Kidney glomerular epithelial cell (primary cell): ENCODE data around the gene PDS5A.
"Not testable (repeated sequence)": the region's sequence is repeated elsewhere in the genome, so short reads cannot be mapped to it uniquely, and the experiment has no call there.

Experiments used
- DNase-seq: peaks from one replicate; lab custom pipeline; 2025; lab: John Stamatoyannopoulos, UW

The PDS5A gene

GRCh38 chr4:39977489-39978377 is at the start of gene PDS5A:
Gene PDS5A (minus strand): TSS chr4:39977911. CDS start chr4:39976577, 1,334 bp downstream.
- DNase-seq = peak; percentile 76

GRCh38 chr4:40024049-40024448 is 46.3 kb upstream of the PDS5A start:
- not testable (repeated sequence) for DNase-seq

GRCh38 chr4:40021116-40021515 is 43.4 kb upstream of the PDS5A start:
- not testable (repeated sequence) for DNase-seq

GRCh38 chr4:40020221-40020620 is 42.5 kb upstream of the PDS5A start:
- no peak for DNase-seq

GRCh38 chr4:40016007-40016406 is 38.3 kb upstream of the PDS5A start:
- DNase-seq = no peak

GRCh38 chr4:40003986-40004385 is 26.3 kb upstream of the PDS5A start:
- no peak for DNase-seq

GRCh38 chr4:40000711-40001110 is 23.0 kb upstream of the PDS5A start:
- no peak for DNase-seq

GRCh38 chr4:39998659-39999345 is 21.1 kb upstream of the PDS5A start:
- no peak for DNase-seq

- DNase-seq = no peak
Measured at GRCh38 chr4:39996811-39997210, 19.1 kb upstream of the PDS5A start.

GRCh38 chr4:39994406-39994805 is 16.7 kb upstream of the PDS5A start:
- DNase-seq = no peak

GRCh38 chr4:39989381-39989780 is 11.7 kb upstream of the PDS5A start:
- not testable (repeated sequence) for DNase-seq

GRCh38 chr4:39987485-39987884 is 9.8 kb upstream of the PDS5A start:
- no peak for DNase-seq

- no peak for DNase-seq
Measured at GRCh38 chr4:39978904-39979303, 1.2 kb upstream of the PDS5A start.

- DNase-seq = no peak
Measured at GRCh38 chr4:39978378-39978775, 666 bp upstream of the PDS5A start.

GRCh38 chr4:39976945-39977488 is 694 bp downstream of the PDS5A start:
- DNase-seq = no peak

GRCh38 chr4:39976141-39976944 is 1.4 kb downstream of the PDS5A start:
- DNase-seq = peak; percentile 86

GRCh38 chr4:39975488-39976089 is 2.1 kb downstream of the PDS5A start:
- DNase-seq = no peak

- DNase-seq = not testable (repeated sequence)
Measured at GRCh38 chr4:39973052-39973451, 4.7 kb downstream of the PDS5A start.

GRCh38 chr4:39970671-39971640 is 6.8 kb downstream of the PDS5A start:
- peak; percentile 89 for DNase-seq

GRCh38 chr4:39963656-39964055 is 14.1 kb downstream of the PDS5A start:
- DNase-seq = no peak
